ENCODE measurements around the gene MTHFSD.
A peak's percentile ranks its signal among the peaks of the same experiment; 100 is the strongest.

MTHFSD gene

DNA sequence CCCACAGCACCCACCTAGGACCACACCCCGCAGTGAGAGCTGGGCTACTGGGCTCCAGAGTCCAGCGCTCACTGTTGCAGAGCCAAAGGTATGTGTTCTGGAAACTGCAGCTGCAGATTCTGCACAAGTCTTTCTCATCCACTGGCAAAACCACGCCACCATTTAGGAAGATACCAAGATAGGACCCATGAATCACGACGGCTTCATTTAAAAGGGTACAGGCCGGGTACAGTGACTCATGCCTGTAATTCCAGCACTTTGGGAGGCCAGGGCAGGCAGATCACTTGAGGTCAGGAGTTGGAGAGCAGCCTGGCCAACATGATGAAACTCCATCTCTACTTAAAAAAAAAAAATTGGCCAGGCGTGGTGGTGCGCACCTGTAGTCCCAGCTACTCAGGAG, 25.9 kb downstream of the MTHFSD start:
- peak; percentile 15 for DNase-seq

DNA sequence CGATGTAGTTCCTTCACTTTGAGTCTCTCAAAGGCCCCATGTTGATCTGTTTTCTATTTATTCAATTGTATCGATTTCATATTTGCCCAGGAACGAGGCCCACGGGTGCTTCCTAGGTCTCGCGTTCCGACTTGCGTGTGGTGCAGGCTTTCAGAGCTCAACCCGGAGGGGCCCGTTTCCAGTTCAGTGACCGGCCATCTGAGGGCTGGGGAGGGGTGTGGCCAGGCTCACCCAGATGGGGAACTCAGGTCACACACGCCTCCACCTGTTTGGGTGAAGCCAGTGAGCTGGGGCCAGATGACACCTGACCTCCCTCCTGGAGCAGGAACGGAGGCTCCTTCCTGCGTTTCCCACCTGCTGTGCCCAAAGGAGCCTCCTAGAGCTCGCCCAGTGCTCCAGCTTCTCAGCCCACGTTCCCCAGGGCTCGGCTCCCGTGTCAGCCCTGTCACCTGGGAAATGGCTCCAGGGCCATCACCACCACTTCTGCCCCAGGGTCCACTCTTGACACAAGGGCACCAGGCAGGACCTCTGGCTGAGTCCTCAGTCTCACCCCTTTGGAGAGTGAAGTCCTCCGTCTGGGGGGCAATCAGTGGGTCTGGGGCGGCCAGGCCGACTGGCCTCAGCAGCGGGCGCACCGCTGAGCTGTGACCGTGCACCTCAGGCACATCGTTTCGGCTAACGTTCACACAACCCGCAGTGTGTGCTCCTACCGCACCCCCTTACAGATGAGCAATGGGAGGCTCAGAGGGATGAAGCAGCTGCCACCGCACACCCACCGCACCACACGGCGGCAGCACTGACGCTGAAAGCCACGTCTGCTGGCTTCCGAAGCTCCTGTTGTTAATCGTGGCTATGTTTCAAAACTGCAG, 26.7 kb downstream of the MTHFSD start:
- DNase-seq, result no peak

GRCh38 chr16:86527366-86527765, 27.7 kb downstream of the MTHFSD start:
- no peak for DNase-seq

- DNase-seq, result no peak
Measured at GRCh38 chr16:86525696-86526095, 29.3 kb downstream of the MTHFSD start.

- DNase-seq, result no peak
Measured at GRCh38 chr16:86524029-86524428, 31.0 kb downstream of the MTHFSD start.

DNA sequence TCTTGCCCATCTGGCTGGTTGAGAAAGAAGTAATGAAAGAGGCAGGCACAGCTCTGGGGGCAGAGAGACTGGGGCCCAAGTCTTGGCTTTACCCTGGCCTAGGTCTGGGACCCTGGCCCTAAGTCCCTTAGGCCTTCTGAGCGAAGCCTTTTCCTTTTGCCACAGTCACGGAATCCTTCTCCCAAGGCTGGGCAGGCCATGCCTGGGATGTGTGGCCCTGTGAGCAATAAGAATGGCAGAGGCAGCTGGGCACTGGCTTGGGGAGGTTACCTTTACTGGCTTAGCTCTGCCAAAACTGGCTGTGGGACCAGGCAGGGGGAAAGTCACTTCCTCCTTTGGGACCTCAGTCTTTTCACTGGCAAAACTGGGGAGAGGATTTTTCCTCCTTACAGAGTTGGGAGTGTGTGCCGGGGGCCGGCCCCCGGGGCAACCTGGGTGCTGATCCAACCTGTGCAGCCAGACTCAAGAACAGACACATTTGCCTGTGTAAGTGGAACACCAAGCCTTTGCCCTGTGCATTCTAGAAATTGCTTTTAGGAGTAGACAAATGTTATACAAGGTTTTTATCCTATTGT, 31.8 kb downstream of the MTHFSD start:
- no peak for DNase-seq

GRCh38 chr16:86522634-86523033, 32.4 kb downstream of the MTHFSD start:
- no peak for DNase-seq

DNA sequence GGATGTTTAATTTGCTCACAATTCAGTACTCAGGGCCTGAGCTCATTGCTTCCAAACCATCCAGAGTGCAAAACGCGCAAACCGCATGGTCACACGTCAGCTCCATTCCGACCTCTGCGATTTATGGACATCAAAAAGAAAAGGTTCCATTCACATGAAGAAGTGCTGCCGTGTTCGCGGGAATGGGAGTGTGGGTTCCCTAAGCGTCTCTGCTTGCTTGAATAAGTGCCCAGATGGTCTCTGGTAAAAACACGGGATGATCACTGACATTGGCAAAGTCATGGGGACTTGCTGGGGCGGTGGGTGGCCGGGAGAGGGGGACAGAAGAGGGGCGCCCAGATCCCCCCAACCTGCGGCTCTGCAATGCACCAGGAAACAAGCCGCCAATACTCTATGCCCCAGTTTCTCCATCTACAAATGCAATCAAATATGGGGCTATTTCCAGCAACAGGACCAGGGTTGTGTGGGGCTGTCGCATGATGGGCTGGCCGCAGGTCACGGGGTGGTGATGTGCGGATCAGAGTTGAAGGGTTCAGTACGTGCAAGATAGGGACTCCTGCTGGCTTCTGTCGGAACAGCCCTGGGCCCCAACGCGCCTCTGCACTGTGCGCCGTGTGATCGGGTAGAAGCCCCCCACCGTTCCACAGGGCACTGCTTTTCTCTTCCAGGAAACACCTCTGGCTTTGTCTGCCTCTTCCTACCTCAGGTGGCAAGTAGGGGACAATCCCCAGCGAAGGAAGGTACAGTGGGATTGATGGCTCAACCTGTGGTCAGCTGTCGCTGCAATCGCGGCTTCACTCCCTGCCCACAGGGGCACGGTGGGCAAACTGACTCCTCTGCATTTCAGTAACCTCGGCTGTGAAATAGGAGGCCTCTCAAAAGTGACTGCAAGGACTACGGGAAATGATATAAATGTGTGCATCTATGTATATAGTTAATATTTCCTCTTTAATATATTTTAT, 33.5 kb downstream of the MTHFSD start:
- DNase-seq, result no peak

DNA sequence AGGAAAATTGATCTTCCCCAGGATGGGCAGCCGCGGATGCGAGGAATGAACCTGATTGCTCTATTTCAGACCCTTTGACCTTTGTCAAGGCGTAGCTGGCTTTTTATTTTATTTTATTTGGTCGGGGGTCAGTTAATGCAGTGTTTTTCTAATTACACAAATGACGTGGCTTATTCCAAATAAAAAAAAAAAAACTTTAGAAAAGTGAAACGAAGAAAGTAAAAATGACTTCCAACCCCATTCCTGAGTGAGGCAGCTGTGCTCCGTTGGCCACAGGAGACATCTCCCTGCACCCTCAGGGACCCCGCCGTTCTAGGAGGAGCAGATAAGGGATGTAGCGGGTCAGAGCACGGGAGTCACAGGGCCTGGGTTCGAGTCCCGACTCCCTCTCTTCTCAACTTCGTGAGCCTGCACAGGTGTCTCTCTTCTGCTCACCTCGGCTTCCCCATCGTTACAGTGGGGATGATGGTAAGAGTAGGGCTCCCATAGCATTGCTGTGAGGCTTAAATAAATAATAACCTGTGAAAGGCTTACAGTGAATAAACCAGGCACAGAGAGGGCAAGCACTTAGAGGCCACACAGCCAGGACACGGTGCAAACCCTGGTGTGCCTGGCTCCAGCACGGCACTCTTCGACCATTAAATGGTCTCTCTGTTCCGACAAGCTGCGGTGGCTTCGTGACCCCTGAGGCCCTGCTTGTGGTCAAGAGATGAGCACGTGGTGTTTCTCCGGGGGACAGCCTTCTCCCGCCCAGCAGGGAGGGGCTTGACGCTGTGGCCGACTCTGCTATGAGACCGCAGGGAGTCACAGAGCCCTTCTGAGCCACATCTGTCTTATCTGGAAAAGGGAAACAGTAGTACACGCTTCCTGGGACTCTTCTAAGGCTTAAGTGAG, 34.5 kb downstream of the MTHFSD start:
- DNase-seq, result no peak

- peak; percentile 41 for DNase-seq
Measured at GRCh38 chr16:86519649-86520316, 35.3 kb downstream of the MTHFSD start.

DNA sequence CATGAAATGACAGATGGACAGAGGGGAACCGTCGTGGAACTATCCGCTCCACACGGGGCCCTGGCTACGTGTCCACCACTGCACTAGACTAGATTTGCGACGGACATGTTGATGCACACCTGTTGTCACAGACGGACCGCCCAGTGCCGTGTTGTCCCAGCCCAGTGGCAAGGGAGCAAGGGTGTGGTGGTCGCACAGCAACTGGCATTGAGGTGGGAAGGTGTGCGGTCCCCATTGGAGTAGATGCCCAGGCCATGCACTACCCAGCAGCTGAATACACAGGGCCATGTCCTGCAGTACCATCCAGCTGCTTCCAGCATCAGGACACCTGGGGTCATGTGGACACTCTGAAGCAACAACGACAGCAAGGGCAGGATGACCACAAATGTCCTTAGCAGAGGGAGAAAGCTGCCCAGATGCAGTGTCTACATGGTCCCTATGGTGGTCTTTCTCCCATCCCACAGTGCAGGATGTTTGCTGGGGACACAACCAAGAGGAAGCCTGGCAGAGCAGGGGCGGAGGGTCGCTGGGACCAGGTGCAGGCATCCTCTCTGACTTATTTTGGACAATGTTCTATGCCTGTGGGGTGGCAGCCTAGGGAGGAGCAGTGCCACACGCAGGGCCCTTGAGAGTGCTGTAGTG, 35.9 kb downstream of the MTHFSD start:
- no peak for DNase-seq

GRCh38 chr16:86517652-86518258, 37.3 kb downstream of the MTHFSD start:
- DNase-seq, result peak; percentile 40

DNA sequence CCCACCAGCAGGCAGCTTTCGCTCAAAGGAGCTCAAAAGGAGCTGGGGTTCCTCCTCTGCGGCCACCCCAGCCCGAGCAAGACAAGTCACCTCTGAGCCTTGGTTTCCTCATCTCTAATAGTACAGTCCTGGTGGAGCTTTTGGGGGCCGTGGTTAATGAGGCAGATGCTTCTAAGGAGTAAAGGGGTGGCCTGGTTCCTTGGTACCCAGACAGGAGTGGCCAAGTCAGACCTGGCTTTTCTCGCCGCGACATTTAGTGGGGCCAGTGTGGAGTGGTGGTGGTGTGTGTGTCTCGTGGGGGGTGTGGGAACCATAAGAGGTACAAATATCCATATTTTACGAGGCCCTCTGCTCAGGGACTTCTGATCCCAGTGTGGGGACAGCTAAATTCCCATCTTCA, 38.0 kb downstream of the MTHFSD start:
- no peak for DNase-seq

DNA sequence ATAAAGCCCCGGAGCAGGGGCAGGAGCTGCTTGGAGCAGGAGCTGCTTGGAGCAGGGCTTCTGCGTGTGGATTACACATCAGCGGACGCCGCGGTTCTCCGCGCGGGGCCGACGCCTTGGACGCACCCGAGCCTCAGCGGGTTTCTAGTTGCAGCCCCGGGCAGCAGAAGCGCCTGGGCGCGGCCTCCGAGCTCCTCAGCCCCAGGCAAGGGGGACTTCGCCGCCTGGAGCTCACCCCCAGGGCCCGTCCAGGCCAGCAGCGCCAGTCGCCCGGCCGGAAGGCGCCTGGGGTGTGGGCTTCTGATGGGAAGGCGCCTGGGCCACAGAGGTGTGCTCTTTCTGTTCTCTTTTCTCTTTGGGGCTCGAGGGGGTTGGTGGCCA, 38.4 kb downstream of the MTHFSD start:
- DNase-seq, result no peak

GRCh38 chr16:86515777-86516622, 39.0 kb downstream of the MTHFSD start:
- no peak for DNase-seq

GRCh38 chr16:86515413-86515776, 39.6 kb downstream of the MTHFSD start:
- DNase-seq, result no peak

- DNase-seq, result no peak
Measured at GRCh38 chr16:86514481-86515376, 40.3 kb downstream of the MTHFSD start.

DNA sequence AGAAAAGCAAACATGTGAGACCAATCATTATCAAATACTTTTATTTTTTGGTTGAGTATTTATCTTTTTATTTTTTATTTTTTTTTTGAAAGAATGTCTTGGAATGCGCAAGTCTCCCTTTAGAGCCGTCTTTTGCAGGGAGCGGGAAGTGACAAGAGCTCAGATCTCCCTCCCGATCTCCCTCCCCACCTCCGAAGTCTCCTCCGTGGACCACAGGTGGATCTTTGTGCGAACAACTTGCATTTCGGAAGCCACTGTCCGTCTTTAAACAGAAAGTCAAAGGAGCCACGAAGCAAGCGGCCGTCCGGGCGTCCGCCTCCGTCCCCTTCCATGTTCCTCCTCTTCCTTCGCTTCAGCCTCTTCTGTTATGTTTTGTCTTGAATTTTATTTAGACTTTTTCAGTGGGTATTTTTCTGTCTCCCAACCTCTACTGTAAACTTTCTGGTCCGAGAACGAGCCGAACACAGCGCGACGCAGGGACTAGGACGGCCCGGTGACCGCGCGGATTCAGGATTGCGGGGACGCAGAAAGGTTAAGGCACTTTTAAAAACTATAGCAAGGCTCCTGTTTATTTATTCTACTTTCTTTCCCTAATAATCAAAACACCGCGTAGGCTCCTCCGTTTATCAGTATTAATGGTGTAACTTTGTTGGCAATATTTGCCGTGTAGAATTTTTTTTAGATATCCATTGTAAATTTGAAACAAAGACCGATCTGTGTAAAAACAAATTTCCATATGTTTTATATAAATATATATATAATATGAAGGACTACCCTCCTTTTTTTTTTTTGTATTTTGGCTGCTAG, 41.4 kb downstream of the MTHFSD start:
- no peak for DNase-seq

Data from fibroblast of skin of back (primary cell).